Astrocyte of the spinal cord (primary cell): ENCODE measurements around the gene VPS11.
A peak's percentile ranks its signal among the peaks of the same experiment; 100 is the strongest.

Experiments used
- DNase-seq: peaks from one replicate; pipeline ENCODE4 v3.0.0; 2011; ENCODE audit warnings: low read depth, low spot score
- H3K4me3 ChIP-seq: 2 replicates; pipeline ENCODE4 v1.5.1; 2011; ENCODE audit warnings: low read depth, mild to moderate bottlenecking, low read length, moderate library complexity
- in situ Hi-C: cut with HindIII; loops from 2 replicates; pipeline ENCODE4 v1.10.0; 2017; ENCODE audit warnings: low sequenced_read_pairs
- TF ChIP-seq, protein P1 (sequence below): IDR thresholded peaks from 2 replicates; pipeline ENCODE4 v1.5.1; 2012; ENCODE audit warnings: low read depth, mild to moderate bottlenecking, low read length, inconsistent platforms

VPS11 gene

DNA sequence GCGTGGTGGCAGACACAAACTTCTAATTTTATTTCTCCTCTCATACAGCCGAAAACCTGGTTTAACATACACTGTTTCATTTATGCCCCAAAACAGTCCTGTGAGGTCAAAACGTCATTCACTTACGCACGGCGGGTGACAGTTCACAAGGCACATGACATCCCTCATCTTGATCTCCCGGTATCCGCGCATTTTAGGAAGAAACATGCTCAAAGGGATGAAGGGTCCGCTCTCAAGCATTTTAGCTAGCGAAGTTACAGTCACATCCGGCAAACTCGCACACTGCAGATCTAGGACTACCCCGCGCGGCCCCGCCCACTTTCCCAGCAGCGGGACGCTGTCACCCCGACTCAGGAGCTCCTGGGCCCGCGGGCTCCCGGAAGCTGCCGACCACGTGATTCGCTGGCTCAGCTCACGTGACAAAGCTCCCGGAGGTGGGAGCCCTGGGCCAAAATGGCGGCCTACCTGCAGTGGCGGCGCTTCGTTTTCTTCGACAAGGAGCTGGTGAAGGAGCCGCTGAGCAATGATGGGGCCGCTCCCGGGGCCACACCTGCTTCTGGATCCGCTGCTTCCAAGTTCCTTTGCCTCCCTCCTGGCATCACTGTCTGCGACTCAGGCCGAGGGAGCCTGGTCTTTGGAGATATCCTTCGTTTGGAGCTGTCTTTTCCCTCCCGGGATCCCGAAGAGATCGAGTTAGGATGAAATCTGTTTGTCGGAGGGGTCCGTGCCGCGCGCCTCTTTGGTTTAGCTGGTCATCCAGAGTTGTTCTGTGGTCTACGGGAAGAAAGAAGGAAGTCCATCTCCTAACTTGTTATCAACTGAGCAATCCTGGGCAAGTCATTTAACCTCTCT, at the start of gene VPS11:
Gene VPS11, plus strand, starts transcription at position 448 of the 852 bp plus-strand sequence. Its CDS starts 6 bp downstream, at position 454.
- DNase-seq = peak; percentile 96
- TF ChIP-seq, protein P1, sequence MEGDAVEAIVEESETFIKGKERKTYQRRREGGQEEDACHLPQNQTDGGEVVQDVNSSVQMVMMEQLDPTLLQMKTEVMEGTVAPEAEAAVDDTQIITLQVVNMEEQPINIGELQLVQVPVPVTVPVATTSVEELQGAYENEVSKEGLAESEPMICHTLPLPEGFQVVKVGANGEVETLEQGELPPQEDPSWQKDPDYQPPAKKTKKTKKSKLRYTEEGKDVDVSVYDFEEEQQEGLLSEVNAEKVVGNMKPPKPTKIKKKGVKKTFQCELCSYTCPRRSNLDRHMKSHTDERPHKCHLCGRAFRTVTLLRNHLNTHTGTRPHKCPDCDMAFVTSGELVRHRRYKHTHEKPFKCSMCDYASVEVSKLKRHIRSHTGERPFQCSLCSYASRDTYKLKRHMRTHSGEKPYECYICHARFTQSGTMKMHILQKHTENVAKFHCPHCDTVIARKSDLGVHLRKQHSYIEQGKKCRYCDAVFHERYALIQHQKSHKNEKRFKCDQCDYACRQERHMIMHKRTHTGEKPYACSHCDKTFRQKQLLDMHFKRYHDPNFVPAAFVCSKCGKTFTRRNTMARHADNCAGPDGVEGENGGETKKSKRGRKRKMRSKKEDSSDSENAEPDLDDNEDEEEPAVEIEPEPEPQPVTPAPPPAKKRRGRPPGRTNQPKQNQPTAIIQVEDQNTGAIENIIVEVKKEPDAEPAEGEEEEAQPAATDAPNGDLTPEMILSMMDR = no peak
- H3K4me3 ChIP-seq = peak within 1 kb of the TSS; percentile 99
- in situ Hi-C loops = no loop called here

DNA sequence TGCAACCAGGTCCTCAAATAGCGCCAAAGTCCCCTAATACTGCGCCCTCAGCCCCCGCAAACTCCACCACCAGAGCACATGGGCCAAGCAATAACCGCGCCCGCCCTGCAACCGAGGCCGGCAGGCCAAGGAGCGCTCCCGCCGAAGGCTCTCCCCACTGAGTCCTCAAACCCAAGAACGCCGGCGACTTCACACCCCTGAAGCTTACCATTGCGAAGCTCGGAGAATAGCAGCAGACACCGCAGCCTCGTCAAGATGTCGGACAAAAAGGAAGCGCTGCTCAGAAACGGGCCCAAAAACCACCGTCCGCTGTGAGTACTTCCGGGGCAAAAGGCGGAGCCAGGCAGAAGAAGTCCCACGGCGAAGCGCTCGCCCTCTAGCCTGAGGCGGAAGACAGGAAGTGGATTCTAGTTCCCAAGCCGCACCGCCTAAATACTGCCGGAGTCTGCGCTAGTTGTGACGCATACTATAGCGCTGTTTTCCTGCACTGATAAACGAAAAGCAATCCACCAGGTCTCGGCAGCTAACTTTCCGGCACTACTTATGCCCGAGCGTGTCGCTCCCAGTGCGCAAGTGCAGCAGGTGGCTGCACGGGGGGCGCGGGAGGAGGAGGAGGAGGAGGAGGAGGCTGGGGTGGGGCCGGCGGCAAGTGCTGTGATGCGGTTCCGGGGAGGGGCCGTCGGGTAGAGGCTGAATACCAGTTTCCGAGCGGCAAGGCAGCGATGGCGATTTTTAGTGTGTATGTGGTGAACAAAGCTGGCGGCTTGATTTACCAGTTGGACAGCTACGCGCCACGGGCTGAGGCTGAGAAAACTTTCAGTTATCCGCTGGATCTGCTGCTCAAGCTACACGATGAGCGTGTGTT, 49.3 kb upstream of the VPS11 start, which contains the start of the genes RPS25 and TRAPPC4:
Gene RPS25, minus strand, starts transcription at position 270 of the 865 bp plus-strand sequence. Its CDS starts 59 bp downstream, at position 211.
Gene TRAPPC4, plus strand, starts transcription at position 693 of the 865 bp plus-strand sequence. Its CDS starts 30 bp downstream, at position 723.
- peak within 1 kb of the TSS; percentile 90 for H3K4me3 ChIP-seq
- TF ChIP-seq, protein P1 = no peak
- peak; percentile 97 for DNase-seq
- in situ Hi-C loops = no loop called here

DNA sequence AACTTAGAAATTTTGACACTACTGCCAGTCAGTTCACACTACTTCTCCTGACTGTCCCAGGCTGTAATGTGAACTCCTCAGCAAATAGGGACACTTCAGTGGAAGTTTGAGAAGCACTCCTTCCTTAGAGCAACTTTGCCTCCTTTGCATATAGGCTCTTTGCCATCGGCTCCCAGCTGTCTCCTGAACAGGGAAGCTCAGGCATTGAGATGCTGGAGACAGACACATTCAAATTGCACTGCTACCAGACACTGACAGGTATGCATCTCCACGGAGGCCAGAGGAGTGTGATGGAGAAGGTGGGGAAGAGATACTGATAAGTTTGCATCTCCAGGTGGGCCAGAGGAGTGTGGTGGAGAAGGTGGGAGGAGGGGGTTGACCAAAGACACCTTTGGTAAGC, 47.6 kb upstream of the VPS11 start:
- in situ Hi-C loops = no loop called here
- TF ChIP-seq, protein P1 = no peak
- no peak for DNase-seq
- H3K4me3 ChIP-seq = peak overlapping the region; percentile 90

DNA sequence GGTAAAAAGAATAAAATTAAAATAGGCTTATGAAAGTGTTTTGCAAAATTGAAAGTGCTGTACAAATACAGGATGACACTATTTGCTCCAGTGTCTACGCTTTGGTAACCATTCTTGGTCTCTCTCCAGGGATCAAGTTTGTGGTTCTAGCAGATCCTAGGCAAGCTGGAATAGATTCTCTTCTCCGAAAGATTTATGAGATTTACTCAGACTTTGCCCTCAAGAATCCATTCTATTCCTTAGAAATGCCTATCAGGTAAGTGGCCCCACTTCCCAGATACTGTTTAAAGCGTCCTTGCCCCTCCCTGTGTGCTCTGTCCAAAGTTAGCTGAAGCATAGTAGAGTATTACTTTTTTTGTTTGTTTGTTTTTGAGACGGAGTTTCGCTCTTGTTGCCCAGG, 46.0 kb upstream of the VPS11 start:
- no peak for DNase-seq
- in situ Hi-C loops = no loop called here
- H3K4me3 ChIP-seq = no peak overlapping the region
- TF ChIP-seq, protein P1 = no peak

DNA sequence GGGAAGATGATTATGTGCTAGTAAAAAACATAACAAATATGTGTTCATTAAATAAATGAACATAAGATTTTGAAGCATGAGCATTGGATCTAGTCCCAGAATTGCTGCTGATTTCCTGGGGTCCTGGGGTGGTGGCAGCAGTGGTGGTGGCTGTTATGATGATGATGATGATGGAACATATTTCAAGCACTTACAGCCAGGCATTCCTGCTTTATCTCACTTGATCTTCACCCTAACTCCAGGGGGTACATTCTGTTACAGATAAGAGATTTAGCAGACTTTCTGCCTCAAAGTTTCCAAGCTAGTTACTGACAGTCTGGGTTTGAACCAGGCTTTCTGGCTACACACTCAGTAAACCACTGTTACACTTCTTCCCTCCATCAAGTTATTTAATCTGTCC, 43.9 kb upstream of the VPS11 start:
- TF ChIP-seq, protein P1 = no peak
- DNase-seq = no peak
- no peak overlapping the region for H3K4me3 ChIP-seq
- in situ Hi-C loops = no loop called here

DNA sequence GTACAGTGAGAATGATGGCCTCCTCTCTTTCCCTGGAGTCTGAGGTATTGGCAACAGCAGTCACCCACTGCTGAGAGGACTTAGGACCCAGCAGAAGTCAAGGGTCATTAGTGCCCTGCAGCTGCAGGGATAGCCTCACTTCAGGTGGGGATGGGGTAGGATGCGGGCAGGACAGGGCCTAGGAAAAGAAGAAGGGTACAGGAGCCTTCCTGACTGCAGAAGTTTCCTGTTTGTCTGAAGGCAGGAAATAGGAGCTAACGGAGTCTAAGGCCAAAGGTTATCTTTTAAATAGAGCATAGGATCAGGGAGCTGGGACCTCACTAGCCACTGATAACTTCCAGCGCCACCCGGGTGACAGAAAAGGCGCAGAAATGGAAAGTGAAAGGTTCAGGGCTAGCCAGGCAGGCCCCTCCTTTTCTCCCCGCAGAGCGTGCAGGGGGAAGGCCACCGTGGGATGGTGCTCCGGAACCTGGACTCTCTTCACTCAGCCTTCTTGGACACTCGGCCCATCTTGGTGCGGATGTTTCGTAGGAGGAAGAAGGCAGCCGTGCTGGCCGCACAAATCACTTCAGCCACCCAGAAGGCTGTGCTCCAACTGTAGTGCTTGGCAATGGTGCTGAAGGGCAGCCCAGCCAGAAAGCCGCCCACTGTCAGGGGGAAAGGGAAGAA, 43.1 kb upstream of the VPS11 start:
- in situ Hi-C loops = no loop called here
- no peak overlapping the region for H3K4me3 ChIP-seq
- DNase-seq = no peak
- TF ChIP-seq, protein P1 = no peak
